GM12891 (cell line): ENCODE results near the gene EDA.
"Not testable (repeated sequence)": the region's sequence is repeated elsewhere in the genome, so short reads cannot be mapped to it uniquely, and the experiment has no call there.

Experiments used
- DNase-seq: peaks from one replicate; pipeline ENCODE4 v3.0.0; 2011; ENCODE audit warnings: low spot score; ENCODE audit not compliant: insufficient read length
- FAIRE-seq: peaks from 2 replicates; lab custom pipeline; 2011; peaks lifted over from hg19 to GRCh38; lab: Jason Lieb, UNC
- PAX5 ChIP-seq: IDR thresholded peaks from 2 replicates; pipeline ENCODE4 v1.6.1; 2011; ENCODE audit warnings: low read length, moderate library complexity, mild to moderate bottlenecking; ENCODE audit not compliant: insufficient read depth, severe bottlenecking
- POLR2A ChIP-seq: IDR thresholded peaks from 2 replicates; pipeline ENCODE4 v1.6.1; 2011; ENCODE audit warnings: low read depth, low read length, control low read depth
- POLR2AphosphoS5 ChIP-seq: IDR thresholded peaks from 2 replicates; pipeline ENCODE4 v1.6.1; 2011; ENCODE audit warnings: low read depth, low read length, control low read depth
- POU2F2 ChIP-seq: IDR thresholded peaks from 2 replicates; pipeline ENCODE4 v1.6.1; 2011; ENCODE audit warnings: low read depth, mild to moderate bottlenecking, control low read depth, low read length, moderate library complexity
- SPI1 ChIP-seq: IDR thresholded peaks from 2 replicates; pipeline ENCODE4 v1.6.1; 2011; ENCODE audit warnings: low read depth, low read length, control low read depth
- TAF1 ChIP-seq: IDR thresholded peaks from 2 replicates; pipeline ENCODE4 v1.6.1; 2011; ENCODE audit warnings: low read depth, low read length, control low read depth

EDA gene

DNA sequence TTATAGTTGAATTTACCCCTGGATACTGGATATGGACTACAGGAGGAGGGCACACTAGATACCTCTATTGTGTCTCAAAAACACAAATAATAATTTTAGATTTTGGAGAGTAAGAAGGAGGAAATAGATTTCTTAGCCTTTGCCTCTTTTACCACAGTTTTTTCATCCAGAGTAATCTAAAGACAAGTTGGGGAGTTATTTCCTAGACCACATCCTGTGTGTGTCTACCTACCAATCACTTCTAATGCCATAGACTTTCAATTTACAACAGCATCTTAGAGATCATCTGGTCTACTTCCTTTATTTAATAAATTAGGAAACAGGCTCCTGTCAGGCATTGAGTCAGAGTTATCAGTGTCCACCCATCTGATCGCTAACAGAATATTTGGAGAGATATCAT, 191.5 kb downstream of the EDA start:
- FAIRE-seq (no peak), DNase-seq (no peak)
- TF ChIP-seq POLR2A (no peak), POU2F2 (no peak), TAF1 (no peak), POLR2AphosphoS5 (no peak), PAX5 (no peak), SPI1 (no peak)

DNA sequence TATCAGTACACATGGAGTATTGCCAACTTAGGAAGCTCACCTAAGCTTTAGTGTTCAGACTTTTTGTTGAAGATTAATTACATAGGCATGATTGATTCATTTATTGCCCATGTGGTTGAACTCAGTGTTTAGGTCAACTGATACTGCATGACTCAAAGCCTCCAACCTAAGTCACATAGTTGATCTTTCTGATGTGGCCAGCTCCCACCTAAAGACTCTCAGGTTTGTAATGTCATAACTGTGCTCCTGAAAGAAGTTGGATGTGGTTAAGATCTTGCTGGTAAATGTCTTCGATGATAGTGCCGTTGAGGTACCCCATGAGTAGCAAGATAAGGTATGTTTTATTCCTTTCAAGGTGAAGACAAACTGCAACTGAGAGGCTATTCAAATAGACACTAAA, 192.5 kb downstream of the EDA start:
- DNase-seq (no peak), FAIRE-seq (no peak)
- no peak for TF ChIP-seq SPI1
- TF ChIP-seq POLR2AphosphoS5 = no peak
- TF ChIP-seq POU2F2 = no peak
- TF ChIP-seq PAX5 = no peak
- TF ChIP-seq TAF1 = no peak
- no peak for TF ChIP-seq POLR2A

DNA sequence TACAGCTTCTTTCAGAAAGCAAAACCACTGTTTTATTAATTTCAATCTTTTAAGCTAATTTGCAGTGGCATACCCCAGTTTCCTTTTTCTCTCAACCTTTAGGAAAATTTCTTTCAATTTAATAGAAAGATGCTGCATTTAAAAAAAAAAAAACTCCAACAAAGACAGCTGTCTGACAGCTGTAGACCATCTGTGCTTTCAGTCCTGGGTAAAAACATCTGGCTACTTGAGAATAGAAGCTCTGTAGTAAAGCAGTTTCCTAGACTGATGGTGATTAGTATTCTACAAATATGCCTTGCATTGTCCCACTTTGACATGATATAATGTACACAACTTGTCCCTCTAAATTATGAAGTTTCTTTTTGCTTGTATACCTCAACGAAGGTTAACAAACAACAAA, 197.8 kb downstream of the EDA start:
- FAIRE-seq (no peak), DNase-seq (no peak)
- no peak for TF ChIP-seq POLR2A
- no peak for TF ChIP-seq POU2F2
- TF ChIP-seq SPI1 = no peak
- no peak for TF ChIP-seq TAF1
- TF ChIP-seq POLR2AphosphoS5 = no peak
- no peak for TF ChIP-seq PAX5

DNA sequence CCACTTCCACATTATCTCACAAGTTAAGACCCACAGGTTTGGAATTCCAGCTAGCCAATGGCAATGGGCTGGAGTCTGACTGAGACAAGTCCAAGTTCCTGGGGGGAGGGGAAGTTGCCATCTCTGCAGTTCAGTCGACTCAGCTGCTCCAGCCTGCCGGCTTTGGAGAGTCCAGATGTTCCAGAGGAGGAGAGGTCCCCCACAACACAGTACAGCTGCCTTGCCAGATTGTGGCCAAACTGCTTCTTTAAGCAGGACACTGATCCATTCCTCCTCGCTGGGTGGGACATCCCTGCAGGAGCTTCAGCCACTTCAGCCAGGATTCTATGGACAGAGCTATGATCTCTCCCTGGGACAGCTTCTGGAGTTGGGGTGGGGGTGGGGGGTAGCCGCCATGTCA, 199.2 kb downstream of the EDA start:
- DNase-seq = no peak
- no peak for FAIRE-seq
- TF ChIP-seq PAX5 (no peak), POLR2A (no peak), POLR2AphosphoS5 (no peak), SPI1 (no peak), POU2F2 (no peak), TAF1 (no peak)

DNA sequence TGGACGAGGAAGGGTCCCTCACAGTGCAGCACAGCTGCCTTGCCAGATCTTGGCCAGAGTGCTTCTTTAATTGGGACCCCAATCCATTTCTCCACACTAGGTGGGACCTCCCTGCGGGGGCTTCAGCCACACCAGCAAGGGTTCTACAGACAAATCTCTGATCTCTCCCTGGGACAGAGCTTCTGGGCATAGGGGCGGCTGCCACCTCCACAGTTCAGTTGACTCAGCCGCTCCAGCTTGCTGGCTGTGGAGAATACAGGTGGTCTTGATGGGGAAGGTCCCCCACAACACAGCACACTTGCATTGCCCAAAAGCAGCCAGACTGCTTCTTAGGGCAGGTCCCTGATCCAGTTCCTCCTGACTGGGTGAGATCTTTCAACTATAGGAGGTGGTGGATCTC, 199.6 kb downstream of the EDA start:
- TF ChIP-seq SPI1 (no peak), PAX5 (no peak), POLR2AphosphoS5 (no peak), POLR2A (no peak), TAF1 (no peak), POU2F2 (no peak)
- FAIRE-seq = no peak

DNA sequence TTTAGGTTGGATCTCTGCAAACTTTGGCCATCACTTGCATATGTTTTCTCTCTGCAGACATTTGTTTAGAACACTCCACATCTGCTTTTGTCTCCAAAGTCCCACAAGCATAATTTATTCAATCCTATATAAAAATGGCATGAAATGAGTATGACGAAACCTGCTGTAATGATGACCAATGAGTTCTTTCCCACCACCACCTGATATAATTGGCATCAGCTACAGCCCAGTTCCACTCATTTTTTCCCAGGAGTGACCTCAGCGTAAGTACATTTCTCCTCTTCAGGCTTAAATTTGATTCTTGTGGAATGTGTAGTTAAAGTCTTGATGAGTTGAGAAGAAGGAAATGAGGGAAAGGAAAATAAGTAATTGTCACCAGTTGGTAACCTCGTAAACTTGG, 228.7 kb downstream of the EDA start:
- FAIRE-seq = no peak
- DNase-seq = no peak
- TF ChIP-seq TAF1 (no peak), POLR2AphosphoS5 (no peak), SPI1 (no peak), PAX5 (no peak), POU2F2 (no peak), POLR2A (no peak)

More for the DNA sequence above, 199.6 kb downstream of the EDA start:
- no peak for DNase-seq

- FAIRE-seq, DNase-seq: not testable (repeated sequence)
Observed at GRCh38 chrX:69859999-69860398, 244.1 kb downstream of the EDA start.

- TF ChIP-seq POU2F2 = no peak
- no peak for TF ChIP-seq PAX5
- no peak for TF ChIP-seq SPI1
- no peak for TF ChIP-seq POLR2A
- TF ChIP-seq POLR2AphosphoS5 = no peak
- TF ChIP-seq TAF1 = no peak
- no peak for FAIRE-seq
- no peak for DNase-seq
Observed at GRCh38 chrX:69876221-69876620, 260.3 kb downstream of the EDA start.

DNA sequence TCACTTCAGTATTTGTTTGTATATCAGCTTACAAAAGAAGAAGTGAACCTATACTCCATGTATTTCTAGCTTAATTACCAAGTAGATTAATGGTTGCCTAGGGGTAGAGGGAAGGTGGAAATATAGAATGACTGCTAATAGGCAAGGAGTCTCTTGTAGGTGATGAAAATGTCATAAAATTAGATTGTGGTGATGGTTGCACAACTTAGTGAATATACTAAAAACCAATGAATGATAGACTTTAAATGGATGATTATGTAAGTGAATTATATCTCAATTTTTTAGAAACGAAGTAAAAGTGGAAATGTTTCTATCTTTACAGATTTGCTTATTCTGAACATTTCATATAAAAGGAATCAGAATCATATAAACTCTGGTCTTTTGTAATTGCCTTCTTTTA, 268.3 kb downstream of the EDA start:
- no peak for DNase-seq
- no peak for TF ChIP-seq POLR2A
- no peak for TF ChIP-seq POLR2AphosphoS5
- TF ChIP-seq PAX5 = no peak
- no peak for TF ChIP-seq TAF1
- no peak for TF ChIP-seq POU2F2
- TF ChIP-seq SPI1 = no peak
- no peak for FAIRE-seq

- DNase-seq (no peak), FAIRE-seq (no peak)
- TF ChIP-seq POU2F2 = no peak
Observed at GRCh38 chrX:69896046-69896445, 280.1 kb downstream of the EDA start.

GRCh38 chrX:69900491-69900890, 284.6 kb downstream of the EDA start:
- FAIRE-seq (no peak), DNase-seq (no peak)
- no peak for TF ChIP-seq TAF1

DNA sequence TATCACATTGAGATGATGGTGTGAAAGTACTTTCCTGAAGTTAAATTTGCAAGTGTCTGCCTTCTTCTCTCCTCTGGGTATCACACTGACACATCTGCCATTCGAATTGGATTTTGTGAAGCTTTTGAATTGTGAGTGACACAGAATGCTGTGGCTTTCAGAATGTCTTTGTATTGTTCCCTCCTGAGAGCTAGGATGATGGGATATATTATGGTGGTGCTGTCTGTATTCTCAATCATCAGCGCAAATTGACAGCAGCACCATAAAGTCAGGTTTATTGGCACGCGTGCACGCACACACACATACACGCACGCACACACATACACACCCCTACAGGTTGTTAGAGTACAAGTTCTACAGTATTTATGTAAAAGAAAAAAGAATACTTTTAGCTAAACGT, 290.5 kb downstream of the EDA start:
- FAIRE-seq (no peak), DNase-seq (no peak)
- TF ChIP-seq POLR2A (no peak), SPI1 (no peak), POLR2AphosphoS5 (no peak), TAF1 (no peak), PAX5 (no peak), POU2F2 (no peak)
